HepG2 (cell line): Measurements from ENCODE around the gene ADGRD1. TPM values are rescaled to one million over a fixed set of nuclear protein-coding genes. Genes with fewer than 3 reads are reported as not detected.

Source experiments
- ATAC-seq: fragments of 200-7000 bp; cut with Tn5 transposase; 3 replicates; pipeline ENCODE4 v1.9.1; 2020; ENCODE audit warnings: mild to moderate bottlenecking, moderate library complexity
- BruUV-seq: library from RNA; stranded (reverse); fragments of 400-500 nt; replicated peaks from 2 replicates; lab custom pipeline; 2021; lab: Mats Ljungman, UMichigan
- CTCF ChIA-PET: fragments of 300-600 bp; formaldehyde crosslinking; extraction: SDS; loops from one replicate; lab custom pipeline; 2021; ENCODE audit warnings: low total read pairs, inconsistent platforms, low intra/inter-chr PET ratio; lab: Yijun Ruan, JAX
- POLR2A ChIA-PET: fragments of 350-600 bp; sonication (Branson Sonifier 250); formaldehyde crosslinking; loops from one replicate; lab custom pipeline; 2020; ENCODE audit warnings: antibody characterized with exemption, inconsistent platforms; lab: Yijun Ruan, JAX
- DNase-seq: peaks from one replicate; pipeline ENCODE4 v3.0.0-alpha.2; 2015; ENCODE audit warnings: low spot score
- FAIRE-seq: peaks from 3 replicates; lab custom pipeline; 2011; peaks lifted over from hg19 to GRCh38; lab: Jason Lieb, UNC
- H2AFZ ChIP-seq: one replicate; pipeline ENCODE4 v1.6.1; 2011; ENCODE audit warnings: low read length, inconsistent platforms
- H3K27ac ChIP-seq: fragments of 300-600 bp; 3 replicates; pipeline ENCODE4 v1.8.0; 2011; ENCODE audit warnings: mixed run types, mild to moderate bottlenecking, mixed read lengths, low read length, inconsistent platforms; ENCODE audit not compliant: insufficient read depth; ENCODE audit errors: extremely low read length
- H3K27me3 ChIP-seq, 2 experiments: fragments of 200-600 bp in 1 of 2; 2 replicates in 1 of 2; 3 replicates in 1 of 2; pipeline versions ENCODE4 v1.6.0 to v1.8.0; 2011; ENCODE audit warnings: low read length in 2 of 2, mild to moderate bottlenecking in 2 of 2, moderate library complexity in 2 of 2, inconsistent platforms in 1 of 2; ENCODE audit not compliant: insufficient read depth in 2 of 2, control insufficient read depth in 1 of 2
- H3K36me3 ChIP-seq, 2 experiments: fragments of 200-600 bp in 1 of 2; replicated peaks in 1 of 2; 2 replicates in 1 of 2; 3 replicates in 1 of 2; pipeline versions ENCODE4 v1.5.1 to v1.8.0; 2011; ENCODE audit warnings: low read length in 2 of 2, inconsistent platforms in 1 of 2; ENCODE audit not compliant: insufficient read depth in 2 of 2, control insufficient read depth in 1 of 2
- H3K4me1 ChIP-seq: 2 replicates; pipeline ENCODE4 v1.5.1; 2012; ENCODE audit warnings: low read length, inconsistent platforms; ENCODE audit not compliant: insufficient read depth
- H3K4me2 ChIP-seq: 2 replicates; pipeline ENCODE4 v1.6.0; 2011; ENCODE audit warnings: low read depth, low read length, inconsistent platforms
- H3K4me3 ChIP-seq, 3 experiments: fragments of 200-600 bp in 1 of 3; sonication (generic), shearing (Covaris generic) in 1 of 3; replicated peaks in 1 of 3; 2 replicates each; pipeline ENCODE4 v1.5.1; 2011 to 2016; ENCODE audit warnings: low read length in 3 of 3, inconsistent platforms in 2 of 3, low read depth in 2 of 3, mild to moderate bottlenecking in 2 of 3, control low read depth in 1 of 3, mixed read lengths in 1 of 3; ENCODE audit not compliant: insufficient read depth in 1 of 3
- H3K79me2 ChIP-seq: one replicate; pipeline ENCODE4 v1.6.1; 2011; ENCODE audit warnings: low read length, inconsistent platforms; ENCODE audit not compliant: insufficient read depth
- H3K9ac ChIP-seq: 2 replicates; pipeline ENCODE4 v1.6.0; 2011; ENCODE audit warnings: mild to moderate bottlenecking, low read depth, low read length, inconsistent platforms; ENCODE audit not compliant: insufficient read depth
- H3K9me3 ChIP-seq: 2 replicates; pipeline ENCODE4 v1.5.1; 2012; ENCODE audit warnings: mild to moderate bottlenecking, low read length
- H4K20me1 ChIP-seq: 2 replicates; pipeline ENCODE4 v1.6.0; 2011; ENCODE audit warnings: inconsistent platforms, mild to moderate bottlenecking, low read length, moderate library complexity; ENCODE audit not compliant: insufficient read depth
- ARNTL ChIP-seq: sonication (generic); formaldehyde crosslinking; IDR thresholded peaks from 2 replicates; pipeline ENCODE4 v1.4.0; 2020; ENCODE audit warnings: mild to moderate bottlenecking, missing genetic modification reagents
- ASH2L ChIP-seq: fragments of 300-600, 200-600 bp; sonication (generic); IDR thresholded peaks from 2 replicates; pipeline ENCODE4 v1.7.0; 2017; ENCODE audit warnings: low read depth, mild to moderate bottlenecking, moderate library complexity, mixed read lengths, low read length; ENCODE audit not compliant: insufficient read length
- FOXP4 ChIP-seq: sonication (generic); formaldehyde crosslinking; IDR thresholded peaks from 2 replicates; pipeline ENCODE4 v1.4.0; 2020; ENCODE audit warnings: missing genetic modification reagents
- ZFX ChIP-seq: sonication (generic); formaldehyde crosslinking; IDR thresholded peaks from 2 replicates; pipeline ENCODE4 v1.4.0; 2020; ENCODE audit warnings: mild to moderate bottlenecking, low read depth, missing genetic modification reagents, moderate library complexity
- ZNF30 ChIP-seq: sonication (generic); formaldehyde crosslinking; IDR thresholded peaks from 2 replicates; pipeline ENCODE4 v1.5.0; 2020; ENCODE audit warnings: mild to moderate bottlenecking, missing genetic modification reagents
- ZNF414 ChIP-seq: sonication (generic); formaldehyde crosslinking; IDR thresholded peaks from 2 replicates; pipeline ENCODE4 v1.5.0; 2020; ENCODE audit warnings: missing genetic modification reagents
- ZNF691 ChIP-seq: sonication (generic); formaldehyde crosslinking; IDR thresholded peaks from 2 replicates; pipeline ENCODE4 v1.4.0; 2020; ENCODE audit warnings: missing genetic modification reagents, low read depth, mild to moderate bottlenecking, borderline replicate concordance
- ZNF816 ChIP-seq: sonication (generic); formaldehyde crosslinking; IDR thresholded peaks from 2 replicates; pipeline ENCODE4 v1.8.0; 2022; ENCODE audit warnings: missing genetic modification reagents, mild to moderate bottlenecking, borderline replicate concordance
- WGBS: methylation state at CpG from one replicate; pipeline ENCODE4 v1.1.6; 2017; ENCODE audit warnings: low lambda C conversion rate; 5-methylcytosine and 5-hydroxymethylcytosine counted together
- in situ Hi-C: cut with HindIII; loops from 2 replicates; pipeline ENCODE4 v1.10.0; 2017; ENCODE audit warnings: low pct_unique_long_range_greater_than_20kb; ENCODE audit not compliant: extremely low pct_ligation_motif_present
- intact Hi-C: fragments of 100-400 bp; cut with micrococcal nuclease; formaldehyde crosslinking; loops from one replicate; pipeline ENCODE4 v1.10.0; 2022; ENCODE audit not compliant: unreplicated experiment
- polyA plus RNA-seq, 8 experiments: library from polyadenylated mRNA; depleted of rRNA in 3 of 8; stranded (reverse) in 7 of 8; unstranded in 1 of 8; fragments of >200 nt; fragmentation: Illumina TruSeq in 4 of 8; extraction: Trizol in 4 of 8; gene quantifications; 2 replicates each; pipeline versions ENCODE4 v1.2.1 to v1.2.3, GENCODE V29; 2011 to 2016; ENCODE audit warnings: low read depth in 4 of 8, missing spikeins in 1 of 8, mixed read lengths in 1 of 8; ENCODE audit not compliant: insufficient read depth in 1 of 8
- total RNA-seq, 5 experiments: library from RNA; depleted of rRNA; stranded (reverse); fragments of >200 nt; fragmentation: Illumina TruSeq; extraction: Trizol; gene quantifications; 2 replicates each; pipeline ENCODE4 v1.2.3, GENCODE V29; 2016; ENCODE audit warnings: low read depth in 1 of 5
- TF ChIP-seq, protein P1 (sequence below): sonication (generic); formaldehyde crosslinking; IDR thresholded peaks from 2 replicates; pipeline ENCODE4 v1.5.1; 2020; ENCODE audit warnings: mild to moderate bottlenecking, missing genetic modification reagents, borderline replicate concordance

The ADGRD1 gene
- total and polyA plus RNA-seq, 2 of the 13 experiments (the other 11 are each of a cell fraction or from before 2014, with no cell fraction given), result 0.46 to 12.4 TPM

DNA sequence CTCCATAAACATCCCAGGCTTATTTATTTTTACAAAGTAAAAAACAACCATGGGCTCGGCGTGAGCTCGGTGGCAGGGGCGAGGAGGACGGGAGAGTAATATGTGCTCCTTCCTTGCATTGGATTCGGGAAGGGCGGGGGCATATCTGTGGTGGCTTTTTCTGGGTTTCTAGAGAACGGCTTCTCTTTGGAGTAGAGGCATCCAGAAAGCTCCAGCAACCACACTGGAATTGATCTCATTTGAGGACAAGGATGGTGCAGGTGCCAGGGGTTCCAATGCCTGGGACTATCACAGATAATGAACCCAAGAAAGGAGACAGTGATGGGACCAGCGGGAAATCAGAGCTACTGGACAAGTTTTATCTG lies 18.9 kb downstream of the ADGRD1 start:
- H3K27ac ChIP-seq, result peak overlapping the region; percentile 79
- in situ Hi-C loops, result no loop called here

More for the DNA sequence above, 18.9 kb downstream of the ADGRD1 start:
- Histone ChIP-seq H3K9me3 (no peaks in the 10 kb centered on the region), H3K4me3 (no peak overlapping the region), H2AFZ (no peak overlapping the region), H4K20me1 (no peaks in the 10 kb centered on the region), H3K36me3 (no peaks in the 10 kb centered on the region; a peak in 1 of 5 replicates), H3K4me1 (peaks cover 54% of the 10 kb centered on the region), H3K27me3 (no peaks in the 10 kb centered on the region), H3K4me2 (peak overlapping the region; percentile 68; the same call in 1 of the 2 replicates), H3K9ac (peak overlapping the region; percentile 4; the same call in 1 of the 2 replicates), H3K79me2 (no peaks in the 10 kb centered on the region)
- ChIA-PET CTCF (no interaction called here), POLR2A (interaction anchor here (1.0 to 2.6 kb wide), 7 partner anchors 11 to 102 kb away, joined by 3 to 45 read pairs (median 4); partner anchors contain the start of gene ADGRD1)
- no TSS peak for BruUV-seq
- no peak for TF ChIP-seq ZNF414 (CRISPR knock-in tag)
- TF ChIP-seq ZNF816, result 0 out of 2 replicates have a peak, but pooled peaks have one; percentile 20
- TF ChIP-seq ZFX (CRISPR knock-in tag), result 0 out of 2 replicates have a peak, but pooled peaks have one; percentile 21
- TF ChIP-seq FOXP4 (CRISPR knock-in tag), result peak; percentile 9; the same call in 1 of the 2 replicates
- TF ChIP-seq ASH2L, result peak; percentile 26
- no peak for TF ChIP-seq ZNF691
- no peak for TF ChIP-seq ZNF30 (CRISPR knock-in tag)
- TF ChIP-seq ARNTL (CRISPR knock-in tag), result 0 out of 2 replicates have a peak, but pooled peaks have one; percentile 2
- TF ChIP-seq, protein P1, sequence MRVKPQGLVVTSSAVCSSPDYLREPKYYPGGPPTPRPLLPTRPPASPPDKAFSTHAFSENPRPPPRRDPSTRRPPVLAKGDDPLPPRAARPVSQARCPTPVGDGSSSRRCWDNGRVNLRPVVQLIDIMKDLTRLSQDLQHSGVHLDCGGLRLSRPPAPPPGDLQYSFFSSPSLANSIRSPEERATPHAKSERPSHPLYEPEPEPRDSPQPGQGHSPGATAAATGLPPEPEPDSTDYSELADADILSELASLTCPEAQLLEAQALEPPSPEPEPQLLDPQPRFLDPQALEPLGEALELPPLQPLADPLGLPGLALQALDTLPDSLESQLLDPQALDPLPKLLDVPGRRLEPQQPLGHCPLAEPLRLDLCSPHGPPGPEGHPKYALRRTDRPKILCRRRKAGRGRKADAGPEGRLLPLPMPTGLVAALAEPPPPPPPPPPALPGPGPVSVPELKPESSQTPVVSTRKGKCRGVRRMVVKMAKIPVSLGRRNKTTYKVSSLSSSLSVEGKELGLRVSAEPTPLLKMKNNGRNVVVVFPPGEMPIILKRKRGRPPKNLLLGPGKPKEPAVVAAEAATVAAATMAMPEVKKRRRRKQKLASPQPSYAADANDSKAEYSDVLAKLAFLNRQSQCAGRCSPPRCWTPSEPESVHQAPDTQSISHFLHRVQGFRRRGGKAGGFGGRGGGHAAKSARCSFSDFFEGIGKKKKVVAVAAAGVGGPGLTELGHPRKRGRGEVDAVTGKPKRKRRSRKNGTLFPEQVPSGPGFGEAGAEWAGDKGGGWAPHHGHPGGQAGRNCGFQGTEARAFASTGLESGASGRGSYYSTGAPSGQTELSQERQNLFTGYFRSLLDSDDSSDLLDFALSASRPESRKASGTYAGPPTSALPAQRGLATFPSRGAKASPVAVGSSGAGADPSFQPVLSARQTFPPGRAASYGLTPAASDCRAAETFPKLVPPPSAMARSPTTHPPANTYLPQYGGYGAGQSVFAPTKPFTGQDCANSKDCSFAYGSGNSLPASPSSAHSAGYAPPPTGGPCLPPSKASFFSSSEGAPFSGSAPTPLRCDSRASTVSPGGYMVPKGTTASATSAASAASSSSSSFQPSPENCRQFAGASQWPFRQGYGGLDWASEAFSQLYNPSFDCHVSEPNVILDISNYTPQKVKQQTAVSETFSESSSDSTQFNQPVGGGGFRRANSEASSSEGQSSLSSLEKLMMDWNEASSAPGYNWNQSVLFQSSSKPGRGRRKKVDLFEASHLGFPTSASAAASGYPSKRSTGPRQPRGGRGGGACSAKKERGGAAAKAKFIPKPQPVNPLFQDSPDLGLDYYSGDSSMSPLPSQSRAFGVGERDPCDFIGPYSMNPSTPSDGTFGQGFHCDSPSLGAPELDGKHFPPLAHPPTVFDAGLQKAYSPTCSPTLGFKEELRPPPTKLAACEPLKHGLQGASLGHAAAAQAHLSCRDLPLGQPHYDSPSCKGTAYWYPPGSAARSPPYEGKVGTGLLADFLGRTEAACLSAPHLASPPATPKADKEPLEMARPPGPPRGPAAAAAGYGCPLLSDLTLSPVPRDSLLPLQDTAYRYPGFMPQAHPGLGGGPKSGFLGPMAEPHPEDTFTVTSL (CRISPR knock-in tag), result 0 out of 2 replicates have a peak, but pooled peaks have one; percentile 11
- FAIRE-seq, result no peak
- ATAC-seq, result no peak
- intact Hi-C loops, result no loop called here
- 88% methylated on average over 9 of the region's 9 CpGs for WGBS
- no peak for DNase-seq
